ENCODE measurements around the gene CCL26.
"Not testable (repeated sequence)": the region's sequence is repeated elsewhere in the genome, so short reads cannot be mapped to it uniquely, and the experiment has no call there.

The CCL26 gene, protein sequence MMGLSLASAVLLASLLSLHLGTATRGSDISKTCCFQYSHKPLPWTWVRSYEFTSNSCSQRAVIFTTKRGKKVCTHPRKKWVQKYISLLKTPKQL

DNA sequence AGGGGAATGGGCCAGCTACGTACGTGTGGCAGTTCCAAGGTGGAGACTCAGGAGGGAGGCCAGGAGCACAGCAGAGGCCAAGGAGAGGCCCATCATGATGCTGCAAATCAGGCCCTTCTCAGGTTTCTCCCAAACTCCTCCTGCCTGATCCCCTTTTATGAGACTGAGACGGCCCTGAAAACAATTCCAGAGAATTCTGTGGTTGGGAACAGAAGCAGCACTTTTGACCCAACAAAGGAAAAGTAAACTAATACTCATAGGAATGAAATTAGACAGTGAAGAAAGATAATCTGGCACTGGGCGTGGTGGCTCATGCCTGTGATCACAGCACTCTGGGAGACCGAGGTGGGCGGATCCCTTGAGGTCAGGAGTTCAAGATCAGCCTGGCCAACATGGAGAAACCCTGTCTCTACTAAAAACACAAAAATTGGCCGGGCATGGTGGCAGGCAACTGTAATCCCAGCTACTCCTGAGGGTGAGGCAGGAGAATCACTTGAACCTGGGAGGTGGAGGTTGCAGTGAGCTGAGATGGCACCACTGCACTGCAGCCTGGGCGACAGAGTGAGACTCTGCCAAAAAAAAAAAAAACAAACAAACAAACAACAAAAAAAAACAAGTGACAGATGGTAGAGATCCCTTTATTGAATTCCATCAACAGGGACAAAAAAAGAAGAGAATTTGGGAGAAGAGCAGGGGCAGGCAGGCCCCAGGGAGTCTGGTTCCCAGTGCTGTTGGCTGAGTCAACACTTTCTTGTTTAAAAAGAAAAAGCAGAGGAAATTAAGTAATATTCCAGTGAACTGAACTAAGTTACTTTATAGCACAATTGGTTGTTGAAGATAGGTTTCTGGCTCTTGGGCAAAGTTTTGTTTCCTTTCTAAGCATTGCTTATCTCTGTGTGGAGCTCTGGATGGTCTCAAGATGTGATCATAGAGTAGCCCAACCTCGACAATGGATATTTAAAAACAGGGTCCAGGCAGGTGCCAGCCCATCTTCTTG lies at the start of gene CCL26:
Gene CCL26 (minus strand): TSS at position 131 of the 997 bp plus-strand sequence. CDS start 35 bp downstream, at position 96.
- DNase-seq = no peak

GRCh38 chr7:75820688-75821087 lies 48.7 kb upstream of the CCL26 start:
- no peak for DNase-seq

- DNase-seq = no peak
Observed at GRCh38 chr7:75819711-75820110, 47.7 kb upstream of the CCL26 start.

- DNase-seq = no peak
Observed at GRCh38 chr7:75818472-75818871, 46.5 kb upstream of the CCL26 start.

DNA sequence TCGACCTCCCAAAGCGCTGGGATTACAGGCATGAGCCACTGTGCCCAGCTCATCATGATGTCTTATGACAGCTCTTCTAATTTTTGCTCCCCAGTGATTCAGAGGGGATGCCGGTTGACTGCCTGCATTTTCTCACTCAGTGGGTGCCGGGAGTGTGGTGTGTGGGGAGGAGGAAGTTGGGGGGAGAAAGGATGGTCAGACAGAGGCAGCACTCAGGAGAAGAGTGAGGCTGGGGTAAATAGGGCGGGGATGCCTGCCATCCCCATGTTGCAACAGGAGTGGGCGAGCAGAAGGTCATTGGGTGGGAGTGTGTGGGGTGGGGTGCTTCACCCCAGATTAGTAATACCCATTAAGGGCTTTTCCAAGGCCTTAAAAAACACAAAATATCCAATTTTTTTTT lies 45.1 kb upstream of the CCL26 start:
- no peak for DNase-seq

DNA sequence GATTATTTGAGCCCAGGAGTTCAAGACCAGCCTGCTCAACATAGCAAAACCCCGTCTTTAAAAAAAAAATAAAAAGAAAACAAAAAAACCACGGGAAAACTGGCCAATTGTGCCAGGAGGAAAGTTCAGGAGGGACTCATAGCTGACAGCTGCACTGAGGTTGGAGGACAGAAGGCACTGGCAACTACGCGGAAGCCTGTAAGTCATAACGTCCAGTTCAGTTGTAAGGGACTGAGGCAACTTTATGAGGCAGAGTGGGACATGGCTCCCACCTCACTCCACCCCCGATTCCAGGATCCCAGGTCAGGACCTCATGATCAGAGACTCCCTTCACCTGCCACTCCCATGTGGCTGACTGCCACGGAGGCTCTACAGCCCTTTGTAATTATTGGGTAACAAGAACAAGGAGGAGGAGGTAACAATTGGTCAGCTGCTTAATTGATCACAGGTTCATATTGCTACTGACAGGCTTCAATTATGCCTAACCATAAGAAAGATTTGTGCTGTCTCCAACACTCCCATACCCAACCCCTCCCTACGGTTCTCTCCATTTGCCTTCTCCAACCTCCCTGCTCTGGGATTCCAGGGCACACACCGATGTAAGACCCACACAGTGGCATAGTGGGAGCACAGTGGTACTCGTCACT lies 43.5 kb upstream of the CCL26 start:
- DNase-seq = no peak

- no peak for DNase-seq
Observed at GRCh38 chr7:75814407-75814947, 42.5 kb upstream of the CCL26 start.

DNA sequence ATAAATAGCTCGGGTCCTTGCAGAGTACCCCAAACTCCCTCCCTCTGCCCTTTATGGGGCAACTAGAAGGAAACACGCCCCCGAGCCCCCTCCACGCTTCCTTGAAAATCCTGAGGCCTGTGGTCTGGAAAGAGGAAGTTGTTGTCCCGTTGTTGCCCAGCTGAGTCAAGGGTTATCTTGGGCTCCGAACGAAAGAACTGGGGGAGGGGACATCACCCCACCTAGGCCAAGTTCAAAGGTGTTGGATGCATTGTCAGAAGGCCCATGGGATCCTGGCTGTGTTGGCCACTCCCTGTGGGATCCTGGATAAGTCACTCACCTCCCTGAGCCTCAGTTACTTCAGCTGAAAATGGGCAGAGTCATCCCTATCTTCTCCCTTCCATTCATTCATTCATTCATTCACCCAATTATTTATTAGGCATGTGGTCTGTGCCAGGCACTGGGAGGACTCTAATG lies 41.8 kb upstream of the CCL26 start, which contains the start of gene CCL24:
Gene CCL24 (minus strand): TSS at position 26 of the 456 bp plus-strand sequence. CDS start 91 bp downstream, outside the sequence.
- DNase-seq = peak; percentile 5

DNA sequence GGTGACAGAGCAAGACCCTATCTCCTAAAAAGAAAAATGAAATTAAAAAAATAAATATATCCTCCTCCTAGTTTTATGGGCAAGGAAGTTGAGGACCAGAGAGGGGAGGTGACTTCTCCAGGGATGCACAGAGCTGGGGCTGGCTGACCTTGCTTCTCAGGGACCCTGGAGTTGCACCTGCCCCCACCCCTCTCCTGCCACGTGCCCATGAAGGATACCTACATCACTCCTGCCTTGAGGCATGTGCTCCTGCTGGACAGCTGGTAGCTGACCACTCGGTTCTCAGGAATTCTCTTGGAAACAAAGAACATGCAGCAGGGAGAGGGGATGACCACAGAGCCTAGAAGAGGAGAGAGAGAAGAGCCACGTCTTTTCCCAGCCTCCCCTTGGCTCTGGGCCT lies 41.1 kb upstream of the CCL26 start:
- no peak for DNase-seq

- no peak for DNase-seq
Observed at GRCh38 chr7:75811894-75812678, 40.1 kb upstream of the CCL26 start.

GRCh38 chr7:75809396-75809795 lies 37.4 kb upstream of the CCL26 start:
- no peak for DNase-seq

DNA sequence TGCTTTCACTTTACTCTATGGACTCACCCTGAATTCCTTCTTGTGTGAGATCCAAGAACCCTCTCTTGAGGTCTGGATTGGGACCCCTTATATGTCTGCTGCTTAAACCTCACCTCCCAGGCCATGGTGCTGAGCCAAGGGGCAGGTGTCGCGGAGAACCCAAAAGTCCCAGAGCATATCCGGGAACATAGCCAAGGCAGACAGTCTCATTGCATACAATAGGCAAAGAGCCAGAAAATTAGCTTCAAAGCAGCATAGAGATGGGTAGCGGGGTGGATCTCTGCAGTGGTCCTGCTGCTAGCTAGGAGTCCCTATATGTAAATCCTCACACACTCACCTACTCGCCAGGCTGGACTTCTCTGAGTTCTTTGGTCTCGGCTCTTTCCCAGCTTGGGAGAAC lies 36.1 kb upstream of the CCL26 start:
- no peak for DNase-seq

DNA sequence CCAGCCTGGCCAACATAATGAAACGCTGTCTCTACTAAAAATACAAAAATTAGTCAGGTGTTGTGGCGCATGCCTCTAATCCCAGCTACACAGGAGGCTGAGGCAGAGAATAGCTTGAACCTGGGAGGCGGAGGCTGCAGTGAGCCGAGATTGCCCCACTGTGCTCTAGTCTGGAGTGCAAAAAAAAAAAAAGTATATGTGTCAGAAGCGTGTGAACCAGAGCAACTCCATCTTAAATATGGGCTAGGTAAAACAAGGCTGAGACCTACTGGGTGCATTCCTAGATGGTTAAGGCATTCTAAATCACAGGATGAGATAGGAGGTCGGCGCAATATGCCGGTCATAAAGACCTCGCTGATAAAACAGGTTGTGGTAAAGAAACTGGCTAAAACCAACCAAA lies 35.4 kb upstream of the CCL26 start:
- no peak for DNase-seq

DNA sequence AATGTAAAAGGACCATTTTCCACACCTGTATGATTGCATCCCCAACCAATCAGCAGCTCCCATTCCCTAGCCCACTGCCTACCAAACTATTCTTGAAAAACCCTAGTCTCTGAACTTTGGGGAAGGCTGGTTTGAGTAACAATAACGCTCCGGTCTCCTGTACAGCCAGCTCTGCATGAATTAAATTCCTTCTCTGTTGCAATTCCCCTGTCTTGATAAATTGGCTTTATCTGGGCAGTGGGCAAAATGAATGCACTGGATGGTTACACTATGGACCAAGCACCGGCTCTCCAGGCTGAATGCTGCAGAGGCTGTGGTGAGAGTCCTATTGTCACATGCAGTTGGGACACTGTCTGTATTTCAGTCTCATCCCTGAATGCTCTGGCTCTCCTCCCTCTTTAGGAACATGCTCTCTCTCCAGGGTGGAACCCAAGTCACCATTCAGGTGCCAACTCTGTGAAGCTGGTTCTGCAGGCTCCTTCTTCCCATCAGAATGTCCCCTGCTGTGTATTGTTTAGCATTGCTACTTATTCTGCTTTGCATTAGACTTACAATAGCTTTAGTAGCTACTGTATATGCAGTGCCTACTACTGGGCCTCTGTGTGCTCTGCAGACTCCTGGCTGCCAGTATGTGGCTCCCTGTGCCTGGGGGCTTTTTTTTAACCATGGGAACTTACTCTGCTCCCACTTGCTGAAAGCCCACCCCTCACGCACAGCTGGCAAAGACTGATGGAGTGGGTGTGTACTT lies 34.7 kb upstream of the CCL26 start:
- DNase-seq = no peak

DNA sequence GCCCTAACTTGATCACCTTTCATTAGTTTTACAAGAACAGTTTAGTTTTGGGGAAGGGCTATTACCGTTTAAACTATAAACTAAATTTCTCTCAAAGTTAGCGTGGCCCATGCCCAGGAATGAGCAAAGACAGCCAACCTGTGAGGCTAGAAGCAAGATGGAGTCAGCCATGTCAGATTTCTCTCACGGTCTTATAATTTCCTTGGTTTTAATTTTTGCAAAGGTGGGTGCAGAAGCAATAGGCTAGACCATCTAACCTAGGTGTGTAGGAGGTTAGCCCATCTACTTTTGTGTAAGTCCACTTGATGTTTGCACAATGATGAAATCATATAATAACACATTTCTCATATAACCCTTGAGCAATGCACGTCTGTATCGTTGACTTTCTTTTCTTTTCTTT lies 32.7 kb upstream of the CCL26 start:
- DNase-seq = no peak

DNA sequence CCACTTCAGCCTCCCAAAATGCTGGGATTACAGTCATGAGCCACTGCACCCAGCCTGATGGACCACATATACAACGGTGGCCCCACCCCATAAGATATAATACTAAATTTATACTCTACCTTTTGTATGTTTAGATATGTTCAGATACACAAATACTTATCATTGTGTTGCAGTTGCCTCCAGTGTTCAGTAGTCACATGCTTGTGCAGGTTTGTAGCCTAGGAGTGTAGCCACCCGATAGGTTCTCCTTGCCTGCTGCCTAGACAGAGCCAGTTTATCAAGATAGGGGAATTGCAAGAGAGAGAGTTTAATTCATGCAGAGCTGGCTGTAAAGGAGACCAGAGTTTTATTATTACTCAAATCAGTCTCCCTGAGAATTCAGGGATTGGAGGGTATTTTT lies 32.0 kb upstream of the CCL26 start:
- DNase-seq = no peak

DNA sequence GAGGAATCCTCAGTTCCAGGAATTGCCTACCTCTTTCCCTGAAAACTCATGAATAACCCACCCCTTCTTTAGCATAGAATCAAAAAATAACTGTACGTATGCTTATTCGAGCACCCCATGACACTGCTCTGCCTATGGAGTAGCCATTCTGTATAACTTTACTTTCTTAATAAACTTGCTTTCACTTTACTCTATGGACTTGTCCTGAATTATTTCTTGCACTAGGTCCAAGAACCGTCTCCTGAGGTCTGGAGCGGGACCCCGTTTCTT lies 30.5 kb upstream of the CCL26 start:
- DNase-seq = no peak

DNA sequence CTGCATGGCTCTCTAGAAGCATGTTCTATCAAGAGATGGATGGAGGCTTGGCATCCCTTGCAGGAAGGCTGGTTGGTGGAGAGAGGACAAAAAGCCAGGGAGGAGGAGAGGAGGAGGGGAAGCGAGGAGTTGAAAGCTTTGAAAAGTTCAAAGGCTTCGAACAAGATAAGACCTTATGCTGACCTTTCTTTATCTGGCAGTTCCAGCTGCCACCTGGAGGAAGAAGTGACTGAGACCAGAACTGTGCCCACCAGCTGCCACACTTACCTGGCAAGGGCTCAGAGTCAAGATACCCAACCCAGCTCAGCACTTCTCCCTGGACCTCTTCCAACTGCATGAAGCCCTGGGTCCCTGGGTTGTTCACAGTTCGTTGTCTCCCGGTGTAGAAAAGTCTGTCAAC lies 26.8 kb upstream of the CCL26 start:
- no peak for DNase-seq

DNA sequence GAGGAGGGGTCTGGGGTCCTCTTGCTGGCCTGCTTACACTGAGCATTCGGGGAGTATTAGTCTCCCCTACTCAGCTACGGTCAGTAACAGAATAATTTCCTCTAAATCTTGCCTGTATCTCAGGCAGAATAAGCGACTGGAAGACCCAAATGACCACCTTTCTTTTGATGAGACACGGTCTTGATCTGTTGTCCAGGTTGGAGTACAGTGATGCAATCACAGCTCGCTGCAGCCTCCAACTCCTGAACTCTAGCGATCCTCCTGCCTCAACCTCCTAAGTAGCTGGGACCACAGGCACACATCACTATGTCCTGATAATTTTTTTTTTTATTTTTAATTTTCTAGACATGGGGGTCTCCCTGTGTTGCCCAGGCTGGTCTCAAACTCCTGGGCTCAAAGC lies 24.4 kb upstream of the CCL26 start:
- no peak for DNase-seq

DNA sequence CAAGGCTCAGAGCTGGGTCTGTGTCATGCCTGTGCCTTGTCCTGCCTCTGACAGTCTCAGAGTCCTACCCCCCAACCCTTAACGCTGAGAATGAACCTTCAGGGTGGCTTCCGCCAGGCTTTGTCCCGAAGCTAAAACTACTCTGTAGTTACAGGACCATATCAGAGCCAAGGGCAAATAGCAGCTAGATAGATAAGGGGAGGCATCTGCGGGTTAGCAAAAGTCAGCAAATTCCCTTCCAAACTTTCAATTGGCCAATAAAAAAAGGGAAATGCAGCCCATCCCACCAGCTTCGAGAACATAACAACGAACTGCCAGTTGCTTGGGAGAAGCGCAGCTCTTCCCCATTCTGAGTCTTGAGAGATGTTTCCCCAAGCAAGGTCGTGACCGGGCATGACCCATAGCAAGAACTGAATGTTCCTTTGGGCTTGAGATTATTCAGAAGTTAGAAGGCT lies 23.8 kb upstream of the CCL26 start:
- no peak for DNase-seq

- no peak for DNase-seq
Observed at GRCh38 chr7:75793676-75794075, 21.7 kb upstream of the CCL26 start.

DNA sequence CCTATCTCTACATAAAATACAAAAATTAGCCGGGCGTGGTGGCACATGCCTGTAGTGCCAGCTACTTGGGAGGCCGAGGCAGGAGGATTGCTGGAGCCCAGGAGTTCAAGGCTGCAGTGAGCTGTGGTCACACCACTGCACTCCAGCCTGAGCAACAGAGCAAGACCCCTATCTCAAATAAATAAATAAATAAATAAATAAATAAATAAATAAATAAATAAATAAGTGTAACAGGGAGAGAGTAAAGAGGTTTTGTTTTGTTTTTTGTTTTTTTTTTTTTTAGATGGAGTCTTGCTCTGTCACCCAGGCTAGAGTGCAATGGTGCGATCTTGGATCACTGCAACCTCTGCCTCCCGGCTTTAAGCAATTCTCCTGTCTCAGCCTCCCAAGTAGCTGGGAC lies 20.6 kb upstream of the CCL26 start:
- DNase-seq = not testable (repeated sequence)
